Stimulated activated CD8-positive, alpha-beta memory T cell treated with anti-CD3 and anti-CD28 coated beads, Interleukin-12 subunit alpha, Interleukin-12 subunit beta, amount 100 ng/mL, for 24 hours (primary cell): ENCODE data around the gene CDYL2.

Source experiments
- DNase-seq: peaks from one replicate; pipeline ENCODE4 v3.0.0-alpha.2; 2020; ENCODE audit errors: extremely low read depth

CDYL2 gene

GRCh38 chr16:80627108-80627507, 177.3 kb downstream of the CDYL2 start:
- DNase-seq, result no peak

DNA sequence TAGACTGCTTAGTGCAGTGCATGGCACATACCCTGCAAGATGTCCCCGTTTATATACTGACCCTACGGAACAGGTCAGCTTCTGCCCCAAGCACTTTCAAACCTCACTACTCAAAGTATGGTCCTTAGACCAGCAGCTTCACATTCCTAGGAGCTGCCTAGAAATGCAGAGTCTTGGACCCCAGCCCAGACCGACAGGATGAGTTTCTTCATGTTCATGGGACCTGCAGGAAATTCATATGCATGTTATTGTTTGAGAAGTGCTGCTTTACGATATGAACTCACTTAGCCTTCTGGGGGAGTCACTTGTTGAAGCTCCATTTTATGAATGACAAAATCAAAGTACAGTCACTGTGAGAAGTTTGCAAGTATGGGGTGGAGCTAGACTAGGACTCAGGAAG, 181.0 kb downstream of the CDYL2 start:
- DNase-seq, result no peak

DNA sequence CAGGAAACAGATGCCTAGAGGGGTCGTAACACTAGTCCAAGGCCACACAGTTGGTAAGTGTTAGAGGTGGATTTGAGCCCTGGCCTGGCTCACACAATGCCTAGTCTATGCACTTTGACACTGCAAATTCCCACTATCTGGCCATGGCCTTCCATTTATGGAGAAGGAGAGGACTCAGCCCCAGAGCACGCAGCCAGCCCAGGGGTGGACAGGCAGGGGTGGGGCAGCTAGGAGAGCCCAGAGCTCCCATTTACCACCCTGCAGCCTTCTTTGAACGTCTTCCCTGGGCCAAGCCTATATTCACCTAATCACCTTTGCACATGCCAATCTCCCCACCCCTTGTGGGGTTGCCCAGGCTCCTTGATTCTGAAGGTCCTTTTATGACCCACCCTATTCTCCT, 182.4 kb downstream of the CDYL2 start:
- DNase-seq, result no peak

- DNase-seq, result no peak
These were observed 183.4 kb downstream of the CDYL2 start for GRCh38 chr16:80620736-80621605.

- no peak for DNase-seq
These were observed 184.6 kb downstream of the CDYL2 start for GRCh38 chr16:80619824-80620223.

- no peak for DNase-seq
These were observed 185.3 kb downstream of the CDYL2 start for GRCh38 chr16:80618862-80619648.

DNA sequence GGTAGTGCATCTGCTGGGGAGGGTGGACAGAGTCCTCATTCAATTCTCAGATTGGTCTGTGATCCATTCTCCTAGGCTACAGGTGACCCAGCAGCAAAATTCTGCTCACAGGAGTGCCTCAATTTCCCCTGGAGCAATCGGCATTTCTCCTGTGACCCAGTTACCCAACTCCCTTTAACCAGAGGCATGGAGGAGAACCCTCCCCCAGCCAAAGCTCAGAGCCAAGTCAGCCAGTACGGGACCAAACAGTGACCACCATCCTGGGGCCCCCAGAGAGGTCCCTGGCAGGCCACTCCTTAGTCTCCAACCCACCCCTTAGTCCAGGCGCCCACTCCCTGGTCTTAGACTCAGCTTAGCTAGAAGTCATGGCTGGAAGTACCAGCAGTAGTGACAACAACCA, 188.0 kb downstream of the CDYL2 start:
- DNase-seq, result no peak

DNA sequence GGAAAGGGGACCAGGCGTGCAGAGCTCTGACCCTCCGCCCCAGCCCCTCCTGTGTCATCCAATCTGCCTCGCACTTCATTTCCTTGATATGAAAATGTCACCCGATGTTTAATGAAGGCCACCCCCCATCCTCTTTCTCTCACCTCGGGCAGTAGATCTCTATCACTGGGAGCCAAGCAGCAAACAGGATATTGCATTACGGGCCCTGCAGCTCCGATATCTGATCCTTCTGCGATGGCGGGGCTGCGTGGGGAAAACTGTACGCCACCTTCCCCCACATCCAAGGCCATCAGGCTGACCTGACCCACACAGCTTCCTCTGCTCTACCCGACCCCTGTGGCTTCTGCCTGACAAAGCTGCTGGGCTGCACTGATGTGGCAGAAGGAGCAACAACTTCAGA, 188.7 kb downstream of the CDYL2 start:
- DNase-seq, result no peak

- DNase-seq, result no peak
These were observed 189.3 kb downstream of the CDYL2 start for GRCh38 chr16:80614908-80615671.

DNA sequence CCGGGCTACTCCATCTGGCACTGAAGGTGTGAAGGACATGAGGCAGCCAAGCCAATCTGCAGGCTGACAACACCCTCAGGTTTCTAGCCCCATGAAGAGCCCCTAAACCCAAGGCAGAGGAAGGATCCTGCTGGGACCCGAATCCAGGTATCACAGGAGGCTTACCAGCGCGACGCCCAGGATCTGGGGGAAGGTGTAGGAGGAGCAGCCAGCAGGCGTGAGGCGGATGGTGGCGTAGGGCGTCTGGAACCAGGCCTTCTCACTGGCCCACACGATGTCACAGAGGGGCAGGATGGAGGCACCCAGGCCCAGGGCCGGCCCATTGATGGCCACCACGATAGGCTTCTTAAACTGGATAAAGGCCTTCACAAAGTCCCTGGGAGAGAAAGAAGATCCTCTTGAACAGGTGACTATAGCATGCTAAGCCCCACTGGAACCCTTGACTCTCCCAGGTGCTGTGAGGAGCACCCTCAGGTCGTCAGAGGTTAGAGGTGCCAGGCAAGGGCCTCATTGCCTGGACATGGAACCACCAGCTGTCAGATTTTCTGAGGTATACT, 191.9 kb downstream of the CDYL2 start:
- no peak for DNase-seq

- no peak for DNase-seq
These were observed 192.5 kb downstream of the CDYL2 start for GRCh38 chr16:80611930-80612327.

DNA sequence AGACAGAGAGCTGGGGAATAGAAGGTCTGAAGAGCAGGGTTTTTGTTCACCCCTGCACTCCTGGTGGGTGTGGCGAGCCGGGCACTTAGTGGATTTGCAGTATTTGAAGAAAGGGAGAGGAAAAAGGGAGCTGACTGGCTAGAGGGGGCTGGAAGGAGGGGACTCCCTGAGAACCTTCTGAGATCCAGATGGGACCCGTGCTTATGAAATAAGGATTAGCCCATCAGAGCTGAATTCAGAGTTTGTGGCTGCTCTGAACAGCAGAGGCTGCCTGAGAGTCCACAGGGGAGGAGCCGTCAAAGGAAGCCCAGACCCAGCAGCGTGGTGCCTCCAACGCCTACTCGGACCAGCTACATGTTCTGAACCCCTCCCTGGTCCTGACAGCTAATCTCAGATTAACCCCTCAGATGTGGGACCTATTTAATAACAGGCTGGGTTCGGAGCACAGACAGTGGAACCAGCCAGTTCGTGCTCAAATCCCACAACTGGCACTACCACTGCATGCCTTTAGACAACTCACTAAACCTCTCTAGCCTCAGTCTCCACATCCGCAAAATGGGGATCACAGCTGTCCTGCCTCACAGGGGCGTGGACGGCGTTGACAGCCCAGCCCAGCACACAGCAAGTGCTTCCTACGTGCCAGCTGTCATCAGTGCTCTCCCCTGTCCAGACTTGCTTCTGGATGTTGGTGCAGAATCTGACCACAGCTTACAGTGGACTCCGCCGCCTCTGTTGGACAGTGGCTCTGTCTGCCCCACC, 193.0 kb downstream of the CDYL2 start:
- no peak for DNase-seq

DNA sequence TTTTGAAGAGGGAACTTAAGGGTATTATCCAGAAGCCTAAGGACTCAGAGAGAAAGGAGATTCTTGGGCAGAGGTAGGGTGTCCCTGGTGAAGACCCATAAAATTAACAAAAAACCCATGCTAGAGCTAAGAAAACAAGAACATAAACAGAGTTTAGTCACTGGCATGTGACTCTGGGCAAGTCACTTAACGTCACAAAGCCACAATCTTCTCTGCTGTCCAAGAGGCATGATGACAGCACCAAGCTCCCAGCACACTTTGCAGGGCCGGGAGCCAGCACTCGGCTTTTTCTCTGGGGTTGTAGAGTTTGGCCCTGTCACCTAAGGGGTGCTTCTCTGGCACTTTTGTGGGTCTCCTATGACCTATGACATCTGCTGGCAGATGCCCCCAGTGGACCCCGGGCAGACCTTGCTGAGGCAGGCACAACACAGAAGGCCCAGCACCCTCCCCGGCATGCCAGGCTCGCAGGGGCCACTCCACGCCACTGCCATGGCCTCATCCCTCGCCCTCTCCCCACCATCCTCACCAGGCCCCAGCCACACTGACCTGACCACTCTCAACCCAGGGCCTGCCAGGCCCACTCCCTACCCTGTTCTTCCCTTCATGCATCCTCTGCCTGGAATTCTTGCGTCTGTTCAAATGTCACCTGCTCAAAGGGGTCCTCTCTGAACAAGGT, 193.8 kb downstream of the CDYL2 start:
- DNase-seq, result no peak

DNA sequence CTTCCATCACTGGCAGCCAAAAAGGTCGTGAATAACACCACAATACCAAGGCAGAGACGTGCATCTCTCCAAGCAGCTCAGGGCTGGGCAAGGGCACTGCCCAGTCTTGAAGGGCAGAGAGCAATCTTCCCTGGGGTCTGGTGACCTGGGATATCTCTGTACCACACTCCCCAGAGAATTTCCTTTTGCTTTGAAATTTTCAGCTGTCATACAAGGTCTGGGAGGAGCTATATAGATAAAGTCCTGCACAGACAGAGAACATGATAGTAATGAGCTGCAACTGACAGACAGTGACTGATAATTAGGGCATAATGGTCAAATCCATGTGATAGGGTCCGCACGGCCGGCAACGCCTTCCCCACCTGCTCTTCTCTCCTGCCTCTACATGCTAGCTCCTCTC, 195.5 kb downstream of the CDYL2 start:
- no peak for DNase-seq

DNA sequence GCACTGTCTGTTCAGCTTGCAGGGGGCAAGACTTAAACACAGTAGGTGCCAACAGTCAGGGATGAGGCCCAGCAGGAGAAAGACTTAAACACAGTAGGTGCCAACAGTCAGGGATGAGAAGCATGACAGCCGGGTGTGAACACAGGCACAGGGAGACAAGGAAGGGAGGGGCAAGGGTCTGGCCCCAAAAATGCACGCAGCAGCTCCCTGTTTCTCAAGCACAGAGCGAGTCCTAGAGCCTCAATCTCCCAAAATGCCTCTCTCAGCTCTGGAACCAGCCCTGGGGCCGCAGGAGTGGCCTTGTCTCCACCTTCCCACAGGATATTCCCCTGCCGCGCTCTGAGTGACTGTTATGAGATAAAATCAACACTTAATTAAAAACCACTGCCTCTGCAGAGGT, 197.2 kb downstream of the CDYL2 start:
- no peak for DNase-seq

DNA sequence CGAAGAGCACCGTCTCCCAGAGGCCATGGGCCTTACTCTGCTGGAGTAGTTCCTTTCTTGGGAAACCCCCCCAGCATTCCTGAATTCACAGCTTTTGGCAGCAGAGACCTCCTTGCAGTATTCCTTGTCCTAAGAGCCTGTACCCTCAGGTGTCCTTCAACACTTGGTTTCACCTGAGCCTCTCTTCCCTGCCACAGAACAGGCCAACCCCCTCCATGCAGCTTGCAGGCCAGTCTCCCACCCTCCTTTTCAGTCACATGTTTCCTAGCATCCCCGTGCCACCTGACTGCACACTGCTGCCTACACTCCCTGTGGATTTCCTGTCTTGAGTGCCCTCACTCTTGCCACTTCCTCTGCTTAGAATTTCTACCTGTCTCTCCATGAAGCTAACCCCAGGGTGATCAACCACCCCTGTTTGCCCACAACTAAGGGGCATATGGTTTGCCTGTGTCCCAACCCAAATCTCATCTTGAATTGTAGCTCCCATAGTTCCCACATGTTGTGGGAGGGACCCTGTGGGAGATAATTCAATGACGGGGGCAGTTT, 198.1 kb downstream of the CDYL2 start:
- no peak for DNase-seq

DNA sequence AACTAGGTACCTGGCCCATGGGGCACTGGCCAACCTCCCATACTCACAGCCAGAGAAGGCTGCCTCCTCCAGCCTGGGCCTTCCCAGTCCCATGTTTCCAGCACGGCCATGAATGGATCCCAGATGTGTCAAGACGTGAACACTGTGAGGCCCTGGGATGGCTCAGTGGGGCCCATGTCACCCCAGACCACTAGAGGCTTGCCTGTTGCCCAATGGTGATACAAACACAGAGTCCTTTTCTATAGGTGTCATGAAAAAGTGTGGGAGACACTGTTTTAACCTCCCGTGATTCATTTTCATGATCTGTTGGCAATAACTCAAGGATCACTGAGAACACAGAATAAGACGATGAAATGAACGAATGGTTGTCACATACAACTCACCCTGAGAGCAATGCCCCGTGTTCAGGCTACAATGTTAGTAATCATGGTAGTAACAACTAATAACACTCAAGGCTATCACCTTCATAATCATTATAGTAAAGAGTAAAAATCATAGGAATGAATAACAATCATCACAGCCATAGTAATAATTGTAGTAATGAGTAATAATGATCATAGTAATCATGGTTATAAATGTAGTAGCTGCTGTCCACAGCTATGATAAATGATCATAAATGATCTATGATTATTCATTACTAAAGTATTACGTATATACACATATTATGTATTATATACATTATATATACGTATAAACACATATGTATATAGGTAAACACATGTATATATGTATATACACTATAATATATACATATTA, 199.6 kb downstream of the CDYL2 start:
- no peak for DNase-seq

GRCh38 chr16:80602894-80603293, 201.5 kb downstream of the CDYL2 start:
- DNase-seq, result no peak

- DNase-seq, result no peak
These were observed 203.2 kb downstream of the CDYL2 start for GRCh38 chr16:80601182-80601581.

DNA sequence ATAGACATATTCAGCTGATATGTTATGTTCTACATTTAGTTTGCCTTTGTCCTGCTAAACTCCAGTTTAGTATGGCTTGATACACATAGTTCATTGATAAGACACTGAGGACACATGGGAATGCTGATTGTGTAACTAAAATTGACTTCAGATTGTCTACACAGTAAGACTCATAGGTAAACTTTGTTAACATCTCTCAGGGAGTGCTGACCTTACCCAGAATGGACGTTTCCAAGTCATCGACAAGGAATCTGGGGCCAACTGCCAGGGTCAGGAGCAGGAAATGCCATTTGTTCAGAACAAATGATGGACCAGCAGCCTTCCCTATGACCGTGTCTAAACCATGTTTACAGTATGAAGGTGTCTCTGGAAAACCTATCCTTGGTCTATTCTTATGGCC, 204.9 kb downstream of the CDYL2 start:
- DNase-seq, result no peak
